K562 (cell line): ENCODE measurements around the gene SRCAP. TPM values are rescaled to one million over a fixed set of nuclear protein-coding genes. Genes with fewer than 3 reads are reported as not detected.

Experiments used
- ATAC-seq: fragments of 200-7000 bp; cut with Tn5 transposase; 3 replicates; pipeline ENCODE4 v1.9.1; 2020; ENCODE audit warnings: moderate library complexity
- BruUV-seq: library from RNA; stranded (reverse); fragments of 400-500 nt; replicated peaks from 2 replicates; lab custom pipeline; 2021; lab: Mats Ljungman, UMichigan
- CTCF ChIA-PET: fragments of 300-600 bp; formaldehyde crosslinking; extraction: SDS; loops from one replicate; lab custom pipeline; 2021; ENCODE audit warnings: low intra/inter-chr PET ratio; lab: Yijun Ruan, JAX
- POLR2A ChIA-PET: fragments of 300-600, 350-650 bp; sonication (Branson Sonifier 250); formaldehyde crosslinking; extraction: SDS; loops from one replicate; lab custom pipeline; 2021; ENCODE audit warnings: antibody characterized with exemption, inconsistent platforms; lab: Yijun Ruan, JAX
- DNase-seq, 4 experiments: peaks; one replicate each; pipeline versions ENCODE4 v3.0.0 to v3.0.0-alpha.2; 2011 to 2018; ENCODE audit warnings: low spot score in 3 of 4, mixed read lengths in 3 of 4; ENCODE audit errors: extremely low read depth in 1 of 4
- FAIRE-seq: peaks from 2 replicates; lab custom pipeline; 2011; peaks lifted over from hg19 to GRCh38; lab: Jason Lieb, UNC
- H2AFZ ChIP-seq: 2 replicates; pipeline ENCODE4 v1.6.0; 2011; ENCODE audit warnings: low read depth, low read length, control low read depth, inconsistent platforms
- H3K27ac ChIP-seq: fragments of 200-600 bp; 3 replicates; pipeline ENCODE4 v1.8.0; 2011; ENCODE audit warnings: low read depth, mild to moderate bottlenecking, control low read depth, inconsistent platforms, low read length, moderate library complexity, mixed read lengths; ENCODE audit errors: extremely low read depth
- H3K27me3 ChIP-seq, 2 experiments: fragments of 300-600 bp in 1 of 2; 2 replicates in 1 of 2; 3 replicates in 1 of 2; pipeline versions ENCODE4 v1.6.0 to v1.8.0; 2011; ENCODE audit warnings: inconsistent platforms in 2 of 2, low read length in 2 of 2, mild to moderate bottlenecking in 1 of 2, mixed read lengths in 1 of 2, moderate library complexity in 1 of 2; ENCODE audit not compliant: control insufficient read depth in 2 of 2, insufficient read depth in 2 of 2
- H3K36me3 ChIP-seq: fragments of 300-600 bp; 3 replicates; pipeline ENCODE4 v1.8.0; 2011; ENCODE audit warnings: mild to moderate bottlenecking, low read length, inconsistent platforms; ENCODE audit not compliant: control insufficient read depth, insufficient read depth
- H3K4me1 ChIP-seq, 2 experiments: fragments of 200-600 bp in 1 of 2; replicated peaks in 1 of 2; 2 replicates in 1 of 2; 3 replicates in 1 of 2; pipeline versions ENCODE4 v1.5.1 to v1.8.0; 2011; ENCODE audit warnings: inconsistent platforms in 2 of 2, low read length in 2 of 2, mild to moderate bottlenecking in 1 of 2, mixed read lengths in 1 of 2, moderate library complexity in 1 of 2; ENCODE audit not compliant: control insufficient read depth in 2 of 2, insufficient read depth in 2 of 2
- H3K4me2 ChIP-seq: 2 replicates; pipeline ENCODE4 v1.6.1; 2011; ENCODE audit warnings: low read length, control low read depth, inconsistent platforms, mixed read lengths; ENCODE audit not compliant: insufficient read depth
- H3K4me3 ChIP-seq: fragments of 200-600 bp; sonication (generic), shearing (Covaris generic); 2 replicates; pipeline ENCODE4 v1.5.1; 2016; ENCODE audit warnings: control low read depth, inconsistent platforms
- H3K79me2 ChIP-seq: fragments of 200-600 bp; 3 replicates; pipeline ENCODE4 v1.8.0; 2011; ENCODE audit warnings: low read length, inconsistent platforms; ENCODE audit not compliant: control insufficient read depth, insufficient read depth
- H3K9ac ChIP-seq, 2 experiments: 2 replicates each; pipeline versions ENCODE4 v1.6.0 to v1.6.1; 2011; ENCODE audit warnings: low read depth in 2 of 2, low read length in 2 of 2, control low read depth in 1 of 2, inconsistent platforms in 1 of 2, mild to moderate bottlenecking in 1 of 2, mixed read lengths in 1 of 2; ENCODE audit not compliant: insufficient read depth in 1 of 2
- H3K9me1 ChIP-seq: one replicate; pipeline ENCODE4 v1.6.0; 2011; ENCODE audit warnings: inconsistent platforms, mild to moderate bottlenecking, low read length, moderate library complexity; ENCODE audit not compliant: control insufficient read depth, insufficient read depth
- H3K9me3 ChIP-seq: replicated peaks from 2 replicates; pipeline ENCODE4 v1.5.1; 2011; ENCODE audit warnings: low read depth, low read length, inconsistent platforms; ENCODE audit not compliant: control insufficient read depth, insufficient read depth
- H4K20me1 ChIP-seq: replicated peaks from 2 replicates; pipeline ENCODE4 v1.6.1; 2011; ENCODE audit warnings: low read length, inconsistent platforms, mixed read lengths; ENCODE audit not compliant: control insufficient read depth, insufficient read depth
- CREM ChIP-seq: IDR thresholded peaks from 2 replicates; pipeline ENCODE4 v1.6.1; 2014; ENCODE audit warnings: antibody characterized with exemption, low read depth
- FOXJ3 ChIP-seq: sonication (generic); formaldehyde crosslinking; IDR thresholded peaks from 2 replicates; pipeline ENCODE4 v1.4.0; 2020; ENCODE audit warnings: mild to moderate bottlenecking, missing genetic modification reagents
- HMG20B ChIP-seq: fragments of 250-450 bp; sonication (Bioruptor Pico); IDR thresholded peaks from 2 replicates; pipeline ENCODE4 v1.5.0; 2021; ENCODE audit warnings: mild to moderate bottlenecking
- NFIC ChIP-seq: fragments of 450-650 bp; IDR thresholded peaks from 2 replicates; pipeline ENCODE4 v1.6.1; 2017; ENCODE audit warnings: mild to moderate bottlenecking, inconsistent platforms
- NFIX ChIP-seq: fragments of 250-450 bp; sonication (Bioruptor Pico); IDR thresholded peaks from 2 replicates; pipeline ENCODE4 v1.4.0; 2020; ENCODE audit warnings: low read depth, mild to moderate bottlenecking, moderate library complexity
- POLR2AphosphoS2 ChIP-seq: IDR thresholded peaks from 2 replicates; pipeline ENCODE4 v1.6.1; 2012; ENCODE audit warnings: low read length, improper control_type of control experiment
- SIN3A ChIP-seq, 2 experiments: fragments of 150-350 bp in 1 of 2; IDR thresholded peaks; 2 replicates each; pipeline ENCODE4 v1.6.1; 2011 to 2016; ENCODE audit warnings: borderline replicate concordance in 2 of 2, low read depth in 2 of 2, low read length in 2 of 2, mild to moderate bottlenecking in 2 of 2, moderate library complexity in 2 of 2; ENCODE audit not compliant: control insufficient read depth in 1 of 2
- SLC30A9 ChIP-seq: fragments of 250-450 bp; sonication (Bioruptor Pico); IDR thresholded peaks from 2 replicates; pipeline ENCODE4 v1.8.0; 2022; ENCODE audit warnings: mild to moderate bottlenecking, moderate library complexity
- SPI1 ChIP-seq: IDR thresholded peaks from 2 replicates; pipeline ENCODE4 v1.6.1; 2011; ENCODE audit warnings: low read depth, low read length, control low read depth, borderline replicate concordance
- VEZF1 ChIP-seq: fragments of 200-800 bp; sonication (Bioruptor generic); IDR thresholded peaks from 2 replicates; pipeline ENCODE4 v1.6.1; 2017; ENCODE audit warnings: missing genetic modification characterization, missing compliant biosample characterization
- ZFP36 ChIP-seq: fragments of 150-350 bp; IDR thresholded peaks from 2 replicates; pipeline ENCODE4 v1.6.1; 2018; ENCODE audit warnings: low read length, low read depth; ENCODE audit not compliant: partially characterized antibody
- WGBS: fragments of 100-300 bp; shearing (Covaris generic); methylation state at CpG from one replicate; pipeline ENCODE4 v1.1.6; 2016; ENCODE audit warnings: low coverage, mixed read lengths; ENCODE audit not compliant: insufficient coverage; ENCODE audit errors: missing lambda C conversion rate; 5-methylcytosine and 5-hydroxymethylcytosine counted together
- in situ Hi-C: fragments of 300-500 bp; cut with MboI; formaldehyde crosslinking; loops from 4 replicates; pipeline ENCODE4 v1.15.0; 2018; ENCODE audit warnings: inconsistent platforms, mixed read lengths
- intact Hi-C: fragments of 100-400 bp; cut with micrococcal nuclease; formaldehyde crosslinking; loops from 2 replicates; pipeline ENCODE4 v1.14.2; 2022
- polyA plus RNA-seq, 8 experiments: library from polyadenylated mRNA; depleted of rRNA in 4 of 8; stranded (reverse) in 5 of 8; unstranded in 3 of 8; fragments of >200 nt; fragmentation: Nextera tagmentation in 2 of 8; fragmentation: Illumina TruSeq in 1 of 8; extraction: Ambion mirVana in 2 of 8; extraction: Trizol in 1 of 8; gene quantifications; 2 replicates each; pipeline versions ENCODE4 v1.2.1 to v1.2.3, GENCODE V29; 2011 to 2014; ENCODE audit warnings: inconsistent platforms in 1 of 8, missing spikeins in 1 of 8
- total RNA-seq, 7 experiments: library from RNA; depleted of rRNA in 6 of 7; stranded (reverse); fragments of >200 nt in 6 of 7; fragmentation: Illumina TruSeq in 2 of 7; extraction: Trizol in 2 of 7; gene quantifications; 2 replicates each; pipeline versions ENCODE4 v1.2.1 to v1.2.3, GENCODE V29; 2011 to 2021; ENCODE audit warnings: low replicate concordance in 1 of 7
- TF ChIP-seq, protein P1 (sequence below): sonication (generic); formaldehyde crosslinking; IDR thresholded peaks from 2 replicates; pipeline ENCODE4 v1.8.0; 2023; ENCODE audit warnings: missing genetic modification reagents, mild to moderate bottlenecking, borderline replicate concordance

The SRCAP gene
- total and polyA plus RNA-seq, 9 of the 15 experiments (the other 6 are each of a cell fraction or from before 2014, with no cell fraction given): 0.21 to 62.6 (median 5.8) TPM

DNA sequence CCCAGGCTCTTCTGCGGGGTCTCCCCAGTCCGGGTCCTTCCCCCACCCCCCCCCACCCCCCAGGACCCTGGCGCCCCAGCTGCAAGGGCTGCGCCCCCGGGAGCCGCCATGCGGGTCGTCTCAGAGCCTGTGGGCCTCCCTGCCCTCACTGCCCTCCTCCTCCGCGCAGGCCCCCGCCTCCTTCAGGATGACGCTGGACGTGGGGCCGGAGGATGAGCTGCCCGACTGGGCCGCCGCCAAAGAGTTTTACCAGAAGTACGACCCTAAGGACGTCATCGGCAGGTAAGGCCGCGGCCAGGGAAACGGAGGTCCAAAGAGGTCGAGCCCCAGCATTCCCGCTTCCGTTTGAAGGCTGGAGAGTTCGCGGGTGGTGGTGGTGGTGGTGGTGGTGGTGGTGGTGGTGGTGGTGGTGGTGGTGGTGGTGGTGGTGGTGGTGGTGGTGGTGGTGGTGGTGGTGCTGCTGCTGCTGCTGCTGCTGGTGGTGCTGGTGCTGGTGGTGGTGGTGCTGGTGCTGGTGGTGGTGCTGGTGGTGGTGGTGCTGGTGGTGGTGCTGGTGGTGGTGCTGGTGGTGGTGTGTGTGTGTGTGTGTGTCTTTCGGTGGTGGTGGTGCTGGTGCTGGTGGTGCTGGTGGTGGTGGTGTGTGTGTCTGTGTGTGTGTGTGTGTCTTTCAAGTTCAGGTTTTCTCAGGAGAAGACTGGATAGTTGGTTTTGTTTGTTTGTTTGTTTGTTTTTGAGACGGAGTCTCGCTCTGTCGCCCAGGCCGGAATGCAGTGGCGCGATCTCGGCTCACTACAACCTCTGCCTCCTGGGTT is 49.9 kb downstream of the SRCAP start:
- in situ Hi-C loops: no loop called here
- ChIA-PET CTCF (no interaction called here), POLR2A (interaction anchor here (0.6 to 2.9 kb wide), 19 partner anchors 8 to 514 kb away, joined by 3 to 28 read pairs (median 6); no protein-coding TSS in a partner anchor)
- FAIRE-seq (no peak), DNase-seq (peak in 2 of 4 experiments; percentile 61 to 64), ATAC-seq (peak; percentile 81)
- Histone ChIP-seq H3K4me3 (peak overlapping the region; percentile 68), H3K27me3 (no peaks in the 10 kb centered on the region), H3K79me2 (peaks cover 27% of the 10 kb centered on the region), H3K36me3 (peaks cover 57% of the 10 kb centered on the region), H4K20me1 (no peaks in the 10 kb centered on the region), H3K9me1 (no peaks in the 10 kb centered on the region), H3K27ac (peak overlapping the region; percentile 61; the same call in 2 of the 3 replicates), H3K9me3 (no peaks in the 10 kb centered on the region), H2AFZ (peak overlapping the region; percentile 47; the same call in 1 of the 2 replicates), H3K4me1 (peaks cover 8 to 14% of the 10 kb centered on the region in 2 experiments; a peak in 4 of 5 replicates), H3K9ac (peak overlapping the region; percentile 61 to 96; a peak in 3 of 4 replicates), H3K4me2 (peak overlapping the region; percentile 84)
- no TSS peak for BruUV-seq
- WGBS: 0% methylated on average over 20 of the region's 36 CpGs
- intact Hi-C loops: loop anchor here (2.0 kb wide), 1 partner anchor 14 kb away; the partner anchor contains the start of genes CFAP119 and RNF40
- TF ChIP-seq NFIX (CRISPR knock-in tag) (no peak), ZFP36 (peak; percentile 76), VEZF1 (CRISPR knock-in tag) (peak; percentile 33; the same call in 1 of the 2 replicates), SPI1 (no peak), SLC30A9 (CRISPR knock-in tag) (no peak), NFIC (0 out of 2 replicates have a peak, but pooled peaks have one; percentile 10), HMG20B (CRISPR knock-in tag) (no peak), SIN3A (IDR thresholded peaks at IDR 0.05; ENCODE audit: borderline replicate concordance in 2 of 2, control insufficient read depth in 1 of 2, low read depth in 2 of 2, low read length in 2 of 2) (0 out of 4 replicates have a peak, but pooled peaks of 1 of the 2 experiments have one; percentile 1), POLR2AphosphoS2 (no peak), FOXJ3 (no peak), CREM (peak; percentile 65)
- TF ChIP-seq, protein P1, sequence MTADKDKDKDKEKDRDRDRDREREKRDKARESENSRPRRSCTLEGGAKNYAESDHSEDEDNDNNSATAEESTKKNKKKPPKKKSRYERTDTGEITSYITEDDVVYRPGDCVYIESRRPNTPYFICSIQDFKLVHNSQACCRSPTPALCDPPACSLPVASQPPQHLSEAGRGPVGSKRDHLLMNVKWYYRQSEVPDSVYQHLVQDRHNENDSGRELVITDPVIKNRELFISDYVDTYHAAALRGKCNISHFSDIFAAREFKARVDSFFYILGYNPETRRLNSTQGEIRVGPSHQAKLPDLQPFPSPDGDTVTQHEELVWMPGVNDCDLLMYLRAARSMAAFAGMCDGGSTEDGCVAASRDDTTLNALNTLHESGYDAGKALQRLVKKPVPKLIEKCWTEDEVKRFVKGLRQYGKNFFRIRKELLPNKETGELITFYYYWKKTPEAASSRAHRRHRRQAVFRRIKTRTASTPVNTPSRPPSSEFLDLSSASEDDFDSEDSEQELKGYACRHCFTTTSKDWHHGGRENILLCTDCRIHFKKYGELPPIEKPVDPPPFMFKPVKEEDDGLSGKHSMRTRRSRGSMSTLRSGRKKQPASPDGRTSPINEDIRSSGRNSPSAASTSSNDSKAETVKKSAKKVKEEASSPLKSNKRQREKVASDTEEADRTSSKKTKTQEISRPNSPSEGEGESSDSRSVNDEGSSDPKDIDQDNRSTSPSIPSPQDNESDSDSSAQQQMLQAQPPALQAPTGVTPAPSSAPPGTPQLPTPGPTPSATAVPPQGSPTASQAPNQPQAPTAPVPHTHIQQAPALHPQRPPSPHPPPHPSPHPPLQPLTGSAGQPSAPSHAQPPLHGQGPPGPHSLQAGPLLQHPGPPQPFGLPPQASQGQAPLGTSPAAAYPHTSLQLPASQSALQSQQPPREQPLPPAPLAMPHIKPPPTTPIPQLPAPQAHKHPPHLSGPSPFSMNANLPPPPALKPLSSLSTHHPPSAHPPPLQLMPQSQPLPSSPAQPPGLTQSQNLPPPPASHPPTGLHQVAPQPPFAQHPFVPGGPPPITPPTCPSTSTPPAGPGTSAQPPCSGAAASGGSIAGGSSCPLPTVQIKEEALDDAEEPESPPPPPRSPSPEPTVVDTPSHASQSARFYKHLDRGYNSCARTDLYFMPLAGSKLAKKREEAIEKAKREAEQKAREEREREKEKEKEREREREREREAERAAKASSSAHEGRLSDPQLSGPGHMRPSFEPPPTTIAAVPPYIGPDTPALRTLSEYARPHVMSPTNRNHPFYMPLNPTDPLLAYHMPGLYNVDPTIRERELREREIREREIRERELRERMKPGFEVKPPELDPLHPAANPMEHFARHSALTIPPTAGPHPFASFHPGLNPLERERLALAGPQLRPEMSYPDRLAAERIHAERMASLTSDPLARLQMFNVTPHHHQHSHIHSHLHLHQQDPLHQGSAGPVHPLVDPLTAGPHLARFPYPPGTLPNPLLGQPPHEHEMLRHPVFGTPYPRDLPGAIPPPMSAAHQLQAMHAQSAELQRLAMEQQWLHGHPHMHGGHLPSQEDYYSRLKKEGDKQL (CRISPR knock-in tag): no peak
